Measurements from ENCODE around the gene CADM2.

Gene CADM2

GRCh38 chr3:86046436-86047136, 1087.8 kb downstream of the CADM2 start:
- no peak for DNase-seq

DNA sequence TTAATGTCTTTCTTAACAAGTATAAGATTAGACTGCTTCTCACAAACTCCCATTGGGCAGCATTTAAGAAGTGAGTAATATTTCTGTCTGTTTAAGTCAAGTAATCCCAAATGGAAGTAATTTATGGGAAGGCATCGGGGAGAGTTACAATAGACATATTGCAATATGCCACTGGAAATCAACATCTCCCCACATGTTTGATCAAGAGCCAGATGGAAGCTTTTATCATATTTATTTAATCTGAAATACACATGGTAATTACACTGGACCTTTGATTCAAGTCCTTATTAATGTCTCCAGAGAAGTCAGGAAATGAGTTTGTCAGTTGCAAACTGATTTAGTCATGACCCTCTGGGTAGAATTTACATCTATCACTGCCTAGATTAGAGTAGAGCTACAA, 1088.4 kb downstream of the CADM2 start:
- no peak for DNase-seq

DNA sequence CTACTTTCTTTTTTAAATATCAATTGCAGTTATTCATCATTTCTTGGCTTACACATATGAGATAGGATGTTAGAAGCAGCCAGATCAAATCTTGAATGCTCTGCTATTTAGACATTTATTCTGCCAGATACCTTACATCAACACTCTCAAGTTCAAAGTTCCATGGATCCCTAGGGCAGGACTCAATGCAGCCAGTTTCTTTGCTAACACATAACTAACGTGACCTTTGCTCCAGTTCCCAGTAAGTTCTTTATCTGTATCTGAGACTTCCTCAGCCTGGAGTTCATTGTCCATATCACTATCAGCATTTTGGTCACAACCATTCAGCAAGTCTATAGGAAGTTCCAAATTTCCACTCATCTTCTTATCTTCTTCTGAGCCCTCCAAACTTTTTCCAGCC, 1092.3 kb downstream of the CADM2 start:
- no peak for DNase-seq

DNA sequence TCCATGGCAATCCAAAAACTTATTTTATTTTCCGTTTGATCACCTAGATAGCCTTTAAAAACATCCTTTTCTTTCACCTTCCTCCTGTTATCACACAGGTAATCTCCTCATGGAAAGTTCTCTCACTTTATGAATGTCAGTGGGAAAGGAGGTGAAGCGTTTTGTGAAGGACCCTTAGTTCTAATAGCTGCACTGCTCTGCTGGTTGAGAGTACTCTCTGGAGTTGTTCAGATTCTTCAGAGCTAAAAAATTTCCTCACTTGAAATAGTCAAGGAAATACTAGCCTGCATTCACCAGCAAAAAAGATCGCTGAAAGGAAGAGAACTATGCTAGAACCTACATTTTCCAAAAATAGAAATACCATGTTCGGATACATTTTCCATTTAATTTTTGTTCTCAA, 1097.2 kb downstream of the CADM2 start:
- DNase-seq = no peak

DNA sequence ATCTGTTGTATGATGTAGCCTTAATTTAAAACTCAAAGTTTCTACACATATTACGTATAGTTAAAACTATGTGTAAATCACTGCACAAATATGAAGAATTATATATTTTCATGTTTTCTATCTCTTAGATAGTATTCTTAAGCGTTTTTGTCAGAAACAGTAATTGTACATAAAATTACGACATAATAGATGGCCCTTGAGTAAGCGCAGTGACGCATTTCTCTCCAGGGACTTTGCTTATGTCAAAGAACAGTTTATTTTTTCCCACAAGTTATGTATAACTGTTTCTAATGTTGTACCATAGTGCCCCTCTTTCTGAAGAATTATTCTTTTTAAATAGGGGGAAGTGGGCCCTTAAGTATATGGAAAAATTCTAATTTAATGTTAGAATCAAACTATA, 1098.2 kb downstream of the CADM2 start:
- no peak for DNase-seq

DNA sequence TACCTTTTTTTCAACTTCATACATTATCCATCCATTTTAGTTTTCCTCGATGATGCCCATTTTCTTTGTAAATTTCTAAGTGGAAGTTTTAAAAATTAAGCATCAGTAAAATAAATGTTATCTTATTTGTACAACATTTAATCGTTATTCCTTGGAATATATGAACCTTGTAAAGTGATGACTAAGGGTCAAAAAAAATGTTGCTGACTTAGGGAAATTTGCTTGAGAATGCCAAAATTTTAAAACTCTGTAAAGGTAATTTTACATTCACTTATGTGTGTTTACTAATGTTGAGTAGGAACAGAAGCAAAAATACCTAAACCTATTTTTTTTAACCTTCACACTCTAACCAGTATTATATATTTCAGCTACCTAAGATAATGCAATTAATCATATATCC, 1115.0 kb downstream of the CADM2 start:
- DNase-seq = no peak

DNA sequence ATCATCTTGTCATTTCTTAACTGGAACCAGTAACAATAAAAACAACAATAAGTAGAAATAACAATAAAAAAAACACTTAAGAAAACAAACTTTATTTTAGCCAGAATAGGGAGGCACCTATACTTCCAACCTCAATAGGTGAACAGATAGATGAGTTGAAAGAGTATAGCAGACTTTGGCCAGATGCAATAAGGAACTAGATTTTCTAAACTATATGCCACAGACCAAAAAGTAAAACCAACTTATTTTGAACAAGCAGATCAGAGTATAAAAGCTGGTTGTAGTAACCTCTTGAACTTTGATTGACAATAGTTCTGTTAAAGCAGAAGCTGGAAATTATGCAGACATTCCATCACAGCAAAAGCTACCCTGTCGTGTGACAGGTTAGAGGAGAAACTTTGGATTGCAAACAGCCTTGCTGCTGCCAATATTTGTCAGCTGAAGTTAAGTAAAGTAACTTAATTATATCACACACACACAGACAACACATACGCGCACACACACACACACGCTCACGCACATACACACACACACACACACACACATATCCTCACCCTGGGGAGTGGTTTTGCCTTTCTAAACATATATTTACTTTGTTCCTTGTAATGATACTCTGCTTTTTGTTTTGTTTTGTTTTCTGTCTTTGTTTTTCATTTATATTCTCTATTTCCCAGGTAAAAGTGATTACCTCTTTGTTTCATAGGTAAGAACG, 1128.5 kb downstream of the CADM2 start:
- DNase-seq = no peak

- DNase-seq = no peak
Observed at GRCh38 chr3:86104154-86104553, 1145.4 kb downstream of the CADM2 start.

DNA sequence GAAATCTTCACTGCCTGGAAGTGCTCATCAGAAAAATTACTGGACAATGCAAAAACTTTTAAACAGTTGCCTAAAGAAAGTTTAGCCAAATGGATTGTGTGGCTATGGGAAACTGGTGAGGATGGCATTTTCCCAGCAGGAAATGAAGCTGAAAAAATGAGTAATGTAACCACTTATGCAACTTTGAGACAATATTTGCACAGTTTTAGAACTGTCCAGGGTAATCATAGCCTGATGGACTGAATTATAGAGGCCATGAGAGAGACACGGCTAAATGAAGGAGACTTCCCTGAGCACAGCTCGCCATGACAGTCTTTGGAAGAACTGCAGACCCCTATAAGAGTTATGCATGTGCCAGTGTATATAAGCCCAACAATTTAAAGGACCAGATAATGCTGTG, 1150.6 kb downstream of the CADM2 start:
- DNase-seq = no peak
